IPS DF 19.7 (cell line): ENCODE results near the gene PRSS3.
"Not testable (repeated sequence)": the region's sequence is repeated elsewhere in the genome, so short reads cannot be mapped to it uniquely, and the experiment has no call there.

ENCODE experiments used
- DNase-seq: peaks from one replicate; pipeline ENCODE4 v3.0.0-alpha.2; 2013; ENCODE audit warnings: low read depth, low spot score

PRSS3 gene

DNA sequence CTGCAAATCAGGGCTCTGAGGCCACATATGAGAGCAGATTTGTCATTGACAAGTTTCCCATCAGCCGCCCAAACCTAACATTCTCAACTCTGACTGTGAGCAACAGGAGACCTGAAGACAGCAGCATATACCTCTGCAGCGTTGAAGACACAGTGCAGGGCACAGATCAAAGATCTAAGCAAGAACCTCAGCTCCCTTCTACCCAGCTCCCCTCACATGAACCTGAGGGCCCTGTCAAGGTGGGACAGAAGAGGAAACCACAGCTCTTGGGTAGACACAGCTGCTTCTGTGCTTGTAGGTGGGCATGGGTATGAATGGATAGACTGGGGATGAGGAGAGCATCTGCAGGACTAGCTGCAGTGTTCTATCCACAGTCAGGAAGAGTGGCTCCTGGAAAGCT, 8.7 kb upstream of the PRSS3 start:
- DNase-seq: no peak

GRCh38 chr9:33787839-33788238, 7.5 kb upstream of the PRSS3 start:
- DNase-seq: no peak

DNA sequence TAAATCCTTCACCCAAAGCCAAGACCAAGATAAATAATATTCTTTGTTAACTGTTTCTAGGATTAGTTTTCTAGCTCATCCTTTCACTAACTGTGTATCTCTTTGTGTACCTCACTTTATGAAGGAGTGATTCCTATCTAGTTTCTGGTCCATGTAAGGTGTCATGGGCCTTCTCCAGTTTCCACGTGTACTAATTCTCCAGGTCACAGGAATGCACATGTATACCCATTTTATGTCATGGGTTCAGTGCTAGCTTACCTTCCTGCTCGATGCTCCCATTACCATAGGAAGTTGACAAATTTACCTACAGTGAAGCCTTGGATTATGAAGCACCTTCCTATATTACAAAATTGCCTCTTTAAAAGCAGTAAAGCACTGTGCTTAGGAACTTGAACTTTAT, 5.9 kb upstream of the PRSS3 start:
- DNase-seq: not testable (repeated sequence)

DNA sequence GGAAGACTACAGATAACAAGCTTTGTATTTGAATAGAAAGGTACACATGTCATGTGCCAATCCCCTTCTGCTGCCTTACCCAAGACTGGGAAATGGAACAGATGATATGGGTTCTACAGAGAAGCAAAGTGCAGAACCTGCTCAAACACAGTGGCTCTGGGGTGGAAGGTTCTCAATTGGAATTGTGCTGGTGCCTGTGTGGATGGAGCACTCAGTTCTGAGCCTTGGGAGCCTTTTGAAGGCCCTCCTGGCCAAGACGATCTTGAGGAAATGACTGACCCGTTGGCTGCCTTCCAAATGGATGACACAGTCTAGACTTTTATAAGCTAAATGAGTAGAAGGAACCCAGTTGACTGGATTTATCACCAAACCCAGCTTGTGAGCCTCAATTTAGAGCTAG, 4.2 kb upstream of the PRSS3 start:
- DNase-seq: no peak

- DNase-seq: not testable (repeated sequence)
Observed at GRCh38 chr9:33793496-33793895, 1.9 kb upstream of the PRSS3 start.

DNA sequence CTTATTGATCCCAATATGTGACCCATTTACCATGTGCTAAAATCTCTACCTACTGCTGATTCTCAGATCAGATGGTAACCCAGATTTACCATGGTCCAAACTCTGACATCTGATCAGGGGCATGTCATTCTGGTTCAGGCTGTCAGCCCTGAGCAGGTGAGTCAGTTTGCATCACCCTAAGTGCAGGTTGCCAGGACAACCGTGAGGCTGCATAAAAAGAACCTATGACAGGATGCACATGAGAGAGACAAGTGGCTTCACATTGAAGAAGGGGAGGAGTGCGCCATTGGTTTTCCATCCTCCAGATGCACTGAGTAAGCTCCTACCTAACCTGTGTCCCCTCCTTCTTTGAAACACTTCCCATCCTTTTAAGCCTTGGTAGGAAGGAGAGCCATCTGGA, 801 bp upstream of the PRSS3 start:
- DNase-seq: no peak

GRCh38 chr9:33795819-33796218, 458 bp downstream of the PRSS3 start:
- no peak for DNase-seq

- not testable (repeated sequence) for DNase-seq
Observed at GRCh38 chr9:33796679-33797078, 1.3 kb downstream of the PRSS3 start.

DNA sequence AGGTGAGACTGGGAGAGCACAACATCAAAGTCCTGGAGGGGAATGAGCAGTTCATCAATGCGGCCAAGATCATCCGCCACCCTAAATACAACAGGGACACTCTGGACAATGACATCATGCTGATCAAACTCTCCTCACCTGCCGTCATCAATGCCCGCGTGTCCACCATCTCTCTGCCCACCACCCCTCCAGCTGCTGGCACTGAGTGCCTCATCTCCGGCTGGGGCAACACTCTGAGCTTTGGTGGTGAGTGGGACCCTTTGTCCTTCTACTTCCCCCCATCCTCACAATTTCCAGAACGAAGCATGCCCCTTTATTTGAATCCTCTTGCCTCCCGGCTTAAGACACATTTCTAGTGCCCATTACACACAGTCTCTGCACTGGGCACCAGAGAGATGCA, 2.5 kb downstream of the PRSS3 start:
- DNase-seq: no peak

GRCh38 chr9:33798545-33798944, 3.2 kb downstream of the PRSS3 start:
- no peak for DNase-seq

DNA sequence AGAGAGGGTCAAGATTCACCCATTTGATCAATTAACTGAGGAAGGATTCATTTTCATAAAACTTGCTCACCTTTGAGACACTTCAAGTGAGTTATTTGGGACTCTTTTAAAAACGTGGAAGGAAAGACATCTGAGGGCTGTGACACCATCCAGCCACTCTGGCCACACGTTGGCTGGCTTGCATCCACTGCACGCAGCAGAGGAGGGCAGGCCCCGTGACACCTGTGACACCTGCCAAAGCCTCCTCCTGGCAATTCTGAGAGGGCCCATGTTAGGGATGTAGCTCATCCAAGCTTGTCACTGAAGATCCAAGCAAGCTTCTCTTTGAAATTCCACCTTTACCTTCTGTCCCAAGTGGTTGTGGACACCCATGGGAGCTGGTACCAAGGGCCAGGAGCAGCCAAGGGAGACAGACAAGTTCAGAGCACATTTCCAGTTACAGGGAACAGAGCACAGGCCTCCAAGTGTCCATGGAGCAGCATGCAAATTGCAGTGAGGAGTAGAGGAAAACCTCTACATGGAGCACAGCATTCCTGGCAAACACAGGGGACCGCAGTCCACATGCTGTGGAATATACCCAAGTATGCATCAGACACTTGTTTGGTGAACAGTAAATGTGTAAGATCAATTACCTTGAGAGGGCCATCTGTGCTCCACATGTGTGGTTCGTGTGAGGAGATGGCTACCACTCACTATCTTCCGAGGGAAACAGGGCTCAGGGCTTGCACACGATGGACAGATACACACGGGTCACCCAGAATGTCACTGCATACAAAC, 4.8 kb downstream of the PRSS3 start:
- DNase-seq: no peak

DNA sequence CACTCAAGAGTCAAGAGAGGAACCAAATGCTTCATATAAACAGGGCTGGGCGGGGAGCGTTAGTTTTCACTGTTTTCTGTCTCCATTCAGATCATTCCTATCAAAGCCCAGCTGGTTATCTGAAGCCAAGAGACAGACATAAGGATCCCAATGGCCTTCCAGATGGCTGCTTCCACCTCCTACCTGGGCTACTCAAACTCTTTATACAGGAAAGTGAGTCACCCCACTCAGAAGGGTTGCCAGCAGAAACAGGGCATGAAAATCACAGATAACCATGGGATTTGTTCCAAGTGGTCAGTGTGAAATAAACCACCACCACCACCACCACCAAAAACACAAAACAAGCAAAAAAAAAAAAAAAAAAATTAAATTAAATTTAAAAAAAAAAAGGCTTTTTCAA, 5.5 kb downstream of the PRSS3 start:
- no peak for DNase-seq

GRCh38 chr9:33801943-33802500, 6.7 kb downstream of the PRSS3 start:
- DNase-seq: not testable (repeated sequence)

DNA sequence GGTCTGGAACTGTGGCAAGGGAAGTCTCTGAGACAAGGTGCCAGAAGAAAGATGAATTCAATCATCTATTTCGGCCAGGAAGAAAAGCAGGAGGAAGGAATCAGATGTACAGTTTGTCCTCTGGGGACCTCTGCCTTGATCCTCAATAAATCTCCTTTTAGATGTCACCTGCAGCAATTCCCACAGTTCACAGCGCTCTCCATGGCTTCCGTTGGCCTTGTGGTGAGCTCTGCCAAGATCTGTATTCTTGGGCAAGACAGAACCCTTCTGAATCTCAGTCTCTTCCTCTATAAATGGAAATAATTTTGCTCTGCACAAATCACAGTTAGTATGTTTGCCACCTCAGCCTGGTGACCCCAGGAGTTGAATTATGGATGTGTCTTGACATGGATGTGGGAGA, 8.8 kb downstream of the PRSS3 start:
- DNase-seq: not testable (repeated sequence)

DNA sequence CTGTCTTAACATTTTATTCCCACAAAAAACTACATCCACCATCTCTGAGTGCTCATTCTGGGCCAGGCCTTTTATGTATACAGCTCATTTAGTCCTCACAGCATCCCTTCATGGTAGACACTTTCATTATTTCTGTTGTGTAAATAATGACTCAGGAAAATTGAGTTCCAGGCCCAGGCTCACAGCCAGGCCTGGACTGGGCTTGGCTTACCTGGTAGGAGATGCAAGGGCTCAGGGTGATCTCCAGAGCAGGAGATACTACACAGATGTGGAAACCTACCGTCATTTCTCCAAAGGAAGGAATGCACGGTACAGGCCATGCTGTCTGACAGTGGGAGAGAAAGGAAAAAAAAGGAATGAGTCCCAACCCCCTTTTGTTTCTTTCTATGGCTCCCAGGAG, 11.8 kb downstream of the PRSS3 start:
- not testable (repeated sequence) for DNase-seq

- DNase-seq: not testable (repeated sequence)
Observed at GRCh38 chr9:33808979-33809322, 13.6 kb downstream of the PRSS3 start.

GRCh38 chr9:33809506-33809905, 14.1 kb downstream of the PRSS3 start:
- DNase-seq: no peak

DNA sequence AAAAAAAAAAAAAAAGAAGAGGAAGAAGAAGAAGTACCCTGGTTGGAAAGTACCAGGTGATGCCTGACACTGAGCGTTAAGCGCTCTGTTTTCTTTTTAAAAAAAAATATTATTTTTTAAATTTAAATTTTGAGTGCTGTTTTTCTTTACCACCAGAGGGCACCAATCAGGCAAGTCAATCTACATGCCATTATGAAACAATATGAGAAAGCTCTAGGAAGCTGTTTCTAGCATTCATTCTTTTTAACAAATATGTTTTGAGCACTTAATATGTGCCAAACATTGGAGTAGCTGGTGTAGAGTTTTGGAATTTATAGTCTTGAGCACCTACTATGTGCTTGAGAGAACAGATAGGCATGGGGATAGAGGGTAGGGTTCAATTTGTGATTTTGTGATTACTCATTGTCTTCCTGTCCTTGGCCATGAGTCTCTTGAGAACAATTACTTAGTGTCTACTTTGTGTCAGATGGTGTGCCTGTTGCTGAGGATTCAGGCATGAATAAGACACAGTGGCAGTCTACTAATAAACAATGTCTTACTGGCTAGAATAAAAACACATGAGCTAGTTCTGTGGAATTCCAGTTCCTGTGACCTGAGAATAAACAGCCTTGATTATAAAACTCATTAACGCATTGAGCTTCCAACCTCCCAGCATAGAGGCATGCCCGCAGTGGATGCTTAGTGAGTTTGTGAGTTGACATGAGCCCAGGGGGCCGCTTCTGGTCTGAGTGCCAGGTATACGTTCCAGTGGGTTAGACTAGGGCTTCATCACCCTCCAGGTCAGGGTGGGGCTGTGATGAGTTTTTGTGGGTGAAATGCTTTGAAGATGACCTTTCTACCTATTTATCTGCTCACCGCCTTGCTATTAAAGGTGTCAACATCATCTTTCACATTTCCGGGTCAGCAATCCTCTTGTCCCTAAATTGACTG, 18.6 kb downstream of the PRSS3 start:
- DNase-seq: no peak

GRCh38 chr9:33815781-33816180, 20.4 kb downstream of the PRSS3 start:
- no peak for DNase-seq

- peak; percentile 40 for DNase-seq
Observed at GRCh38 chr9:33816327-33817252, 21.2 kb downstream of the PRSS3 start, which contains the start of gene UBE2R2. UBE2R2 (plus strand) TSS chr9:33817160; CDS start chr9:33817758, 598 bp downstream.
